Left forelimb (tissue), 1 donor: ENCODE measurements around the gene TCEA3.

Experiments used
- DNase-seq: peaks from one replicate; pipeline ENCODE4 v3.0.0-alpha.2; 2018; ENCODE audit warnings: low spot score

The TCEA3 gene

GRCh38 chr1:23446661-23447310 is 22.2 kb upstream of the TCEA3 start:
- no peak for DNase-seq

GRCh38 chr1:23444596-23445390 is 20.2 kb upstream of the TCEA3 start:
- no peak for DNase-seq

- DNase-seq, result no peak
Measured at GRCh38 chr1:23444104-23444533, 19.6 kb upstream of the TCEA3 start.

GRCh38 chr1:23442751-23443150 is 18.2 kb upstream of the TCEA3 start:
- DNase-seq, result no peak

GRCh38 chr1:23441446-23442148 is 17.0 kb upstream of the TCEA3 start:
- DNase-seq, result no peak

- no peak for DNase-seq
Measured at GRCh38 chr1:23438545-23438944, 14.0 kb upstream of the TCEA3 start.

GRCh38 chr1:23437355-23437664 is 12.8 kb upstream of the TCEA3 start:
- no peak for DNase-seq

- DNase-seq, result no peak
Measured at GRCh38 chr1:23436520-23437354, 12.2 kb upstream of the TCEA3 start.

- DNase-seq, result no peak
Measured at GRCh38 chr1:23434260-23434775, 9.8 kb upstream of the TCEA3 start.

GRCh38 chr1:23433122-23433521 is 8.6 kb upstream of the TCEA3 start:
- no peak for DNase-seq

GRCh38 chr1:23431431-23431830 is 6.9 kb upstream of the TCEA3 start:
- no peak for DNase-seq

- no peak for DNase-seq
Measured at GRCh38 chr1:23430803-23431202, 6.3 kb upstream of the TCEA3 start.

- no peak for DNase-seq
Measured at GRCh38 chr1:23428136-23428905, 3.8 kb upstream of the TCEA3 start.

- DNase-seq, result no peak
Measured at GRCh38 chr1:23427550-23427949, 3.0 kb upstream of the TCEA3 start.

- DNase-seq, result no peak
Measured at GRCh38 chr1:23426828-23427227, 2.3 kb upstream of the TCEA3 start.

- DNase-seq, result no peak
Measured at GRCh38 chr1:23425193-23425494, 596 bp upstream of the TCEA3 start.

- DNase-seq, result peak; percentile 74
Measured at GRCh38 chr1:23423415-23424292, 894 bp downstream of the TCEA3 start.

GRCh38 chr1:23422941-23423340 is 1.6 kb downstream of the TCEA3 start:
- no peak for DNase-seq

- DNase-seq, result peak; percentile 90
Measured at GRCh38 chr1:23422241-23422877, 2.2 kb downstream of the TCEA3 start.

GRCh38 chr1:23421753-23422240 is 2.8 kb downstream of the TCEA3 start:
- no peak for DNase-seq
